ENCODE results near the gene CHN1. TPM values are rescaled to one million over a fixed set of nuclear protein-coding genes. Genes with fewer than 3 reads are reported as not detected.

The CHN1 gene
- polyA plus RNA-seq, 1 of the 3 experiments (the other 2 are of a cell fraction) = 31.6 TPM

- no peak for DNase-seq
- ChIA-PET POLR2A (no interaction called here), CTCF (no interaction called here)
- H3K9me3 ChIP-seq = no peaks in the 10 kb centered on the region
- H3K9me2 ChIP-seq = no peaks in the 10 kb centered on the region
- H3K27me3 ChIP-seq (ENCODE audit: insufficient read depth) = no peaks in the 10 kb centered on the region
- no peak overlapping the region for H3K9ac ChIP-seq
- 70% methylated on average over 3 of the region's 3 CpGs for WGBS (ENCODE audit: low lambda C conversion rate)
- TF ChIP-seq, protein P1, sequence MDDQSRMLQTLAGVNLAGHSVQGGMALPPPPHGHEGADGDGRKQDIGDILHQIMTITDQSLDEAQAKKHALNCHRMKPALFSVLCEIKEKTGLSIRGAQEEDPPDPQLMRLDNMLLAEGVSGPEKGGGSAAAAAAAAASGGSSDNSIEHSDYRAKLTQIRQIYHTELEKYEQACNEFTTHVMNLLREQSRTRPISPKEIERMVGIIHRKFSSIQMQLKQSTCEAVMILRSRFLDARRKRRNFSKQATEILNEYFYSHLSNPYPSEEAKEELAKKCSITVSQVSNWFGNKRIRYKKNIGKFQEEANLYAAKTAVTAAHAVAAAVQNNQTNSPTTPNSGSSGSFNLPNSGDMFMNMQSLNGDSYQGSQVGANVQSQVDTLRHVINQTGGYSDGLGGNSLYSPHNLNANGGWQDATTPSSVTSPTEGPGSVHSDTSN (IDR thresholded peaks at IDR 0.05) = 0 out of 2 replicates have a peak, but pooled peaks have one; percentile 7
- TF ChIP-seq GABPA (IDR thresholded peaks at IDR 0.05; ENCODE audit: low read depth) = no peak
- no peaks in the 10 kb centered on the region for H3F3A ChIP-seq (replicated peaks; ENCODE audit: insufficient read depth)
- H4K20me1 ChIP-seq (ENCODE audit: insufficient read depth) = no peaks in the 10 kb centered on the region
- H3K36me3 ChIP-seq (replicated peaks in 1 of 2; ENCODE audit: control insufficient read depth in 1 of 2, insufficient read depth in 2 of 2, low read length in 1 of 2) = peaks cover 0 to 18% of the 10 kb centered on the region in 2 experiments
- no peak overlapping the region for H3K27ac ChIP-seq (ENCODE audit: low read depth in 2 of 2, low read length in 1 of 2)
- H2AFZ ChIP-seq (ENCODE audit: low read depth) = no peak overlapping the region
- no peaks in the 10 kb centered on the region for H3K4me1 ChIP-seq (ENCODE audit: control insufficient read depth in 1 of 2, insufficient read depth in 2 of 2, low read depth in 1 of 2, low read length in 1 of 2)
- no peak overlapping the region for H3K4me3 ChIP-seq (ENCODE audit: low read depth in 2 of 2, low read length in 1 of 2)
- no peaks in the 10 kb centered on the region for H3K79me2 ChIP-seq (ENCODE audit: insufficient read depth)
- H3K4me2 ChIP-seq = no peak overlapping the region
Observed at GRCh38 chr2:174945601-174946260, 59.5 kb downstream of the CHN1 start.

DNA sequence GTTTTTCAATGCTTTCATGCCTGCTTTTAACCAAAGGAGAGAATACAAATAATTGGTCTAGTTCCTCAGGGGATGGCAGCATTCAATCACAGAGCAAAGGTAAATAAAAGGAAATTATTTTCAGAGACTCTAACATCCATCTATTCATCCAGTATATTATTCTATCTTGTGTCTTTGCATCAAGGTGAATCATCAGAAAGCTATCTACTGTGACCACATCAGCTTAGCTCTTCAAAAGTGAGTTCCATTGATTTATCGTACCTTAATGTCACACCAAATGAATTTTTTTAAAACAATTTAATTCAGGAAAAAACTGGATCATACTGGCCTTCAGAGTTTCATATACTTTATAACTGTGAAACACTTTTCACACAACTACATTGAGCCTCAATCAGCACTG, 66.1 kb downstream of the CHN1 start:
- no peaks in the 10 kb centered on the region; the same call in 1 of the 2 replicates for H3K9me3 ChIP-seq
- CTCF ChIA-PET = interaction anchor here (1.3 to 1.8 kb wide), 3 partner anchors 8 to 190 kb away, joined by 3 to 7 read pairs (median 4); no protein-coding TSS in a partner anchor
- H3F3A ChIP-seq (replicated peaks; ENCODE audit: insufficient read depth) = peaks cover 9% of the 10 kb centered on the region
- H2AFZ ChIP-seq (ENCODE audit: low read depth) = peak overlapping the region; percentile 32; the same call in 1 of the 2 replicates
- peak overlapping the region; percentile 67; the same call in 1 of the 2 replicates for H3K4me2 ChIP-seq
- H3K27ac ChIP-seq (ENCODE audit: low read depth in 2 of 2, low read length in 1 of 2) = peak overlapping the region; percentile 20 to 60; a peak in 3 of 4 replicates
- 0 out of 4 replicates have a peak overlapping the region, but pooled peaks of 1 of the 2 experiments have one; percentile 25 for H3K4me3 ChIP-seq (ENCODE audit: low read depth in 2 of 2, low read length in 1 of 2)
- DNase-seq = no peak
- H3K79me2 ChIP-seq (ENCODE audit: insufficient read depth) = no peaks in the 10 kb centered on the region
- peak; percentile 31; the same call in 1 of the 2 replicates for TF ChIP-seq TCF12 (IDR thresholded peaks at IDR 0.05)
- TF ChIP-seq FOSL2 (IDR thresholded peaks at IDR 0.05; ENCODE audit: borderline replicate concordance, low read depth) = peak; percentile 69
- TF ChIP-seq JUND (IDR thresholded peaks at IDR 0.05) = peak; percentile 54
- TF ChIP-seq, protein P1 (IDR thresholded peaks at IDR 0.05) = peak; percentile 80
- TF ChIP-seq RAD21 (IDR thresholded peaks at IDR 0.05; ENCODE audit: low read length) = no peak
- POLR2A ChIA-PET = no interaction called here
- H3K27me3 ChIP-seq (ENCODE audit: insufficient read depth) = no peaks in the 10 kb centered on the region
- no peaks in the 10 kb centered on the region for H4K20me1 ChIP-seq (ENCODE audit: insufficient read depth)
- peaks cover 0 to 9% of the 10 kb centered on the region in 2 experiments; a peak in 2 of 4 replicates for H3K4me1 ChIP-seq (ENCODE audit: control insufficient read depth in 1 of 2, insufficient read depth in 2 of 2, low read depth in 1 of 2, low read length in 1 of 2)
- 12% methylated on average over 1 of the region's 1 CpG for WGBS (ENCODE audit: low lambda C conversion rate)
- H3K9ac ChIP-seq = peak overlapping the region; percentile 40; the same call in 1 of the 2 replicates
- peaks cover 0 to 11% of the 10 kb centered on the region in 2 experiments for H3K36me3 ChIP-seq (replicated peaks in 1 of 2; ENCODE audit: control insufficient read depth in 1 of 2, insufficient read depth in 2 of 2, low read length in 1 of 2)
- H3K9me2 ChIP-seq = no peaks in the 10 kb centered on the region

GRCh38 chr2:174931724-174932123, 73.5 kb downstream of the CHN1 start:
- no peaks in the 10 kb centered on the region for H3K79me2 ChIP-seq (ENCODE audit: insufficient read depth)
- no peaks in the 10 kb centered on the region for H3K27me3 ChIP-seq (ENCODE audit: insufficient read depth)
- no peaks in the 10 kb centered on the region for H3K9me2 ChIP-seq
- no peaks in the 10 kb centered on the region for H4K20me1 ChIP-seq (ENCODE audit: insufficient read depth)
- no peaks in the 10 kb centered on the region for H3K9me3 ChIP-seq
- CTCF ChIA-PET = no interaction called here
- no peak overlapping the region for H3K9ac ChIP-seq
- no peak overlapping the region for H2AFZ ChIP-seq (ENCODE audit: low read depth)
- no peak for TF ChIP-seq NFIC (IDR thresholded peaks at IDR 0.05; ENCODE audit: borderline replicate concordance)
- H3F3A ChIP-seq (replicated peaks; ENCODE audit: insufficient read depth) = no peaks in the 10 kb centered on the region
- peaks cover 0 to 7% of the 10 kb centered on the region in 2 experiments for H3K36me3 ChIP-seq (replicated peaks in 1 of 2; ENCODE audit: control insufficient read depth in 1 of 2, insufficient read depth in 2 of 2, low read length in 1 of 2)
- H3K27ac ChIP-seq (ENCODE audit: low read depth in 2 of 2, low read length in 1 of 2) = no peak overlapping the region
- no peak for DNase-seq
- 90% methylated on average over 3 of the region's 3 CpGs for WGBS (ENCODE audit: low lambda C conversion rate)
- H3K4me3 ChIP-seq (ENCODE audit: low read depth in 2 of 2, low read length in 1 of 2) = no peak overlapping the region
- H3K4me2 ChIP-seq = no peak overlapping the region
- POLR2A ChIA-PET = no interaction called here
- H3K4me1 ChIP-seq (ENCODE audit: control insufficient read depth in 1 of 2, insufficient read depth in 2 of 2, low read depth in 1 of 2, low read length in 1 of 2) = no peaks in the 10 kb centered on the region; a peak in 1 of 4 replicates
